Right lobe of liver (tissue), 4 donors: ENCODE measurements around the gene KCNN3.

Experiments used
- CTCF ChIP-seq, 4 donors: fragments of 200-600 bp in 3 of 4; fragments of 450-650 bp in 1 of 4; IDR thresholded peaks; one replicate each; pipeline versions ENCODE4 v1.5.1 to v1.8.0; 2016 to 2022; ENCODE audit warnings: antibody characterized with exemption in 4 of 4, mild to moderate bottlenecking in 2 of 4
- POLR2A ChIP-seq: fragments of 450-650 bp; IDR thresholded peaks from one replicate; pipeline ENCODE4 v1.6.1; 2017; ENCODE audit warnings: antibody characterized with exemption, mild to moderate bottlenecking
- donor health status: DM: no; HTN: no; CAD: no.
- donor health status: DM: no; HTN: no; CAD: no.
- donor health status: DM: no; HTN: yes; CAD: no.

GRCh38 chr1:154852845-154853244 lies 17.2 kb downstream of the KCNN3 start:
- TF ChIP-seq CTCF (IDR thresholded peaks at IDR 0.05) (no peak), POLR2A (no peak)
